OCI-LY1 (cell line): ENCODE data around the gene SLC30A3.

ENCODE experiments used
- H2AFZ ChIP-seq: fragments of 200-600 bp; sonication (generic), shearing (Covaris generic); 2 replicates; pipeline ENCODE4 v1.6.0; 2014; ENCODE audit warnings: antibody characterized with exemption, mild to moderate bottlenecking, low read length
- H3F3A ChIP-seq: fragments of 200-600 bp; sonication (generic), shearing (Covaris generic); 2 replicates; pipeline ENCODE4 v1.6.0; 2014; ENCODE audit warnings: mild to moderate bottlenecking, antibody characterized with exemption, low read length, moderate library complexity; ENCODE audit not compliant: insufficient read depth
- H3K27ac ChIP-seq: fragments of 200-600 bp; sonication (generic); 2 replicates; pipeline ENCODE4 v1.5.1; 2014; ENCODE audit warnings: low read length, mixed run types, mild to moderate bottlenecking, low read depth; ENCODE audit not compliant: poor library complexity, severe bottlenecking
- H3K27me3 ChIP-seq: fragments of 200-600 bp; sonication (generic); 2 replicates; pipeline ENCODE4 v1.6.0; 2014; ENCODE audit warnings: antibody characterized with exemption, mild to moderate bottlenecking, low read length, moderate library complexity; ENCODE audit not compliant: insufficient read depth
- H3K36me3 ChIP-seq: fragments of 200-600 bp; sonication (generic); 2 replicates; pipeline ENCODE4 v1.6.1; 2014; ENCODE audit warnings: mild to moderate bottlenecking, antibody characterized with exemption, low read length, moderate library complexity, mixed read lengths; ENCODE audit not compliant: insufficient read depth
- H3K4me1 ChIP-seq: fragments of 200-600 bp; sonication (generic); 2 replicates; pipeline ENCODE4 v1.5.1; 2014; ENCODE audit warnings: mild to moderate bottlenecking, low read length, moderate library complexity; ENCODE audit not compliant: insufficient read depth, severe bottlenecking
- H3K4me2 ChIP-seq: fragments of 200-600 bp; sonication (generic), shearing (Covaris generic); 2 replicates; pipeline ENCODE4 v1.6.1; 2014; ENCODE audit warnings: low read length
- H3K4me3 ChIP-seq: fragments of 200-600 bp; sonication (generic); 2 replicates; pipeline ENCODE4 v1.5.1; 2014; ENCODE audit warnings: low read length, low read depth, mild to moderate bottlenecking, mixed read lengths; ENCODE audit not compliant: poor library complexity, severe bottlenecking
- H3K79me2 ChIP-seq: fragments of 200-600 bp; shearing (Covaris generic); 2 replicates; pipeline ENCODE4 v1.6.1; 2016; ENCODE audit warnings: mixed run types, low read length, mixed read lengths; ENCODE audit not compliant: insufficient read depth
- H3K9ac ChIP-seq: fragments of 200-600 bp; sonication (generic), shearing (Covaris generic); 2 replicates; pipeline ENCODE4 v1.6.1; 2014; ENCODE audit warnings: mild to moderate bottlenecking, low read length, mixed read lengths
- H3K9me2 ChIP-seq: fragments of 200-600 bp; sonication (generic), shearing (Covaris generic); 2 replicates; pipeline ENCODE4 v1.6.1; 2014; ENCODE audit warnings: low read depth, mild to moderate bottlenecking, low read length, mixed read lengths
- H3K9me3 ChIP-seq: fragments of 200-600 bp; shearing (Covaris generic); 2 replicates; pipeline ENCODE4 v1.6.1; 2014; ENCODE audit warnings: low read length, mixed read lengths
- H4K20me1 ChIP-seq: fragments of 200-600 bp; sonication (generic), shearing (Covaris generic); 2 replicates; pipeline ENCODE4 v1.6.0; 2016; ENCODE audit warnings: mild to moderate bottlenecking, low read length; ENCODE audit not compliant: insufficient read depth
- EZH2 ChIP-seq: fragments of 200-600 bp; sonication (generic), shearing (Covaris generic); IDR thresholded peaks from 2 replicates; pipeline ENCODE4 v1.8.0; 2017; ENCODE audit warnings: borderline replicate concordance, mixed run types, mild to moderate bottlenecking, antibody characterized with exemption, low read length, moderate library complexity, mixed read lengths
- TF ChIP-seq, protein P1 (sequence below): fragments of 200-600 bp; sonication (generic), shearing (Covaris generic); IDR thresholded peaks from 2 replicates; pipeline ENCODE4 v1.5.1; 2017; ENCODE audit warnings: mild to moderate bottlenecking, antibody characterized with exemption, low read length, moderate library complexity, mixed read lengths

SLC30A3 gene

DNA sequence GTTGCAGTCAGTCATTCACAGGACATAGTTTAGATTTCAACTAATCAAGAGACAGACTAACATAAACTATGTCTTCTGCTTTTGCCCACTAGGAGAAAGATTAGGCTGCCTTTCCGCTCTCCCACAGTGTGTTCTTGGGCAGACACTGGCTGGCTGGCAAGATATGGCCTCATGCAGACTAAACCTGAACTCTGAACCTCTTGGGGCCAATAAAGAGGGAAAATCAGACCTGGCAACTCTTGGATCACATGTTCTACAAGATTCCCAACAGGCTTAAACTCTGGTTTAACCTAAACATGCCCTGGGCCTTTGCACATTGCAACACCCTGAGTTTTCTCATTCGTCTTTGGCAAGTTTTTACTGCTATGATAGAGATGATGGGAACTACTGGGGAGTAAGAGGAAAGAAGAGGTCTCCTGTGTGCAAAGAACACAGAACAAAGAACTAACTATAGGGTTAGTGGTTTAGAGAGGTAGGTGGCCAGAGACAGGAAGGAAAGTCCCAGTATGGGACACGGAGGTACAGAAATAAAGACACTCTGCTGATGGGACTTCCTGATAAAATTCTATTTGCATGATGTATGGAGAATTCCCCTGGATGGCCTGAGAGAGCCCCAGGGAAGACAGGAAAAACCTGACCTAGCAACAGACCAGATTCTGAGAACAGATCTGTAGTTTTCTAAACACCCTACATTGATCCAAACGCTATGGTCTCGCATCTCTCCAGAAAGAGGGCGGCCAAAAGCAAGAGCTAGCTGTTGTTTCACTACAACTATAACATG, 53.0 kb downstream of the SLC30A3 start:
- H3K36me3 ChIP-seq: peaks cover 45% of the 10 kb centered on the region; the same call in 1 of the 2 replicates
- H4K20me1 ChIP-seq: no peaks in the 10 kb centered on the region
- peak overlapping the region; percentile 49 for H3K27ac ChIP-seq
- no peak overlapping the region for H3K4me3 ChIP-seq
- H3K9me2 ChIP-seq: no peaks in the 10 kb centered on the region
- H3F3A ChIP-seq: no peaks in the 10 kb centered on the region
- TF ChIP-seq, protein P1, sequence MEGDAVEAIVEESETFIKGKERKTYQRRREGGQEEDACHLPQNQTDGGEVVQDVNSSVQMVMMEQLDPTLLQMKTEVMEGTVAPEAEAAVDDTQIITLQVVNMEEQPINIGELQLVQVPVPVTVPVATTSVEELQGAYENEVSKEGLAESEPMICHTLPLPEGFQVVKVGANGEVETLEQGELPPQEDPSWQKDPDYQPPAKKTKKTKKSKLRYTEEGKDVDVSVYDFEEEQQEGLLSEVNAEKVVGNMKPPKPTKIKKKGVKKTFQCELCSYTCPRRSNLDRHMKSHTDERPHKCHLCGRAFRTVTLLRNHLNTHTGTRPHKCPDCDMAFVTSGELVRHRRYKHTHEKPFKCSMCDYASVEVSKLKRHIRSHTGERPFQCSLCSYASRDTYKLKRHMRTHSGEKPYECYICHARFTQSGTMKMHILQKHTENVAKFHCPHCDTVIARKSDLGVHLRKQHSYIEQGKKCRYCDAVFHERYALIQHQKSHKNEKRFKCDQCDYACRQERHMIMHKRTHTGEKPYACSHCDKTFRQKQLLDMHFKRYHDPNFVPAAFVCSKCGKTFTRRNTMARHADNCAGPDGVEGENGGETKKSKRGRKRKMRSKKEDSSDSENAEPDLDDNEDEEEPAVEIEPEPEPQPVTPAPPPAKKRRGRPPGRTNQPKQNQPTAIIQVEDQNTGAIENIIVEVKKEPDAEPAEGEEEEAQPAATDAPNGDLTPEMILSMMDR: no peak
- no peak for TF ChIP-seq EZH2
- no peaks in the 10 kb centered on the region for H3K9me3 ChIP-seq
- H3K4me2 ChIP-seq: 0 out of 2 replicates have a peak overlapping the region, but pooled peaks have one; percentile 23
- no peaks in the 10 kb centered on the region for H3K79me2 ChIP-seq
- no peaks in the 10 kb centered on the region for H3K27me3 ChIP-seq
- H2AFZ ChIP-seq: no peak overlapping the region
- H3K4me1 ChIP-seq: peaks cover 30% of the 10 kb centered on the region
- H3K9ac ChIP-seq: no peak overlapping the region

DNA sequence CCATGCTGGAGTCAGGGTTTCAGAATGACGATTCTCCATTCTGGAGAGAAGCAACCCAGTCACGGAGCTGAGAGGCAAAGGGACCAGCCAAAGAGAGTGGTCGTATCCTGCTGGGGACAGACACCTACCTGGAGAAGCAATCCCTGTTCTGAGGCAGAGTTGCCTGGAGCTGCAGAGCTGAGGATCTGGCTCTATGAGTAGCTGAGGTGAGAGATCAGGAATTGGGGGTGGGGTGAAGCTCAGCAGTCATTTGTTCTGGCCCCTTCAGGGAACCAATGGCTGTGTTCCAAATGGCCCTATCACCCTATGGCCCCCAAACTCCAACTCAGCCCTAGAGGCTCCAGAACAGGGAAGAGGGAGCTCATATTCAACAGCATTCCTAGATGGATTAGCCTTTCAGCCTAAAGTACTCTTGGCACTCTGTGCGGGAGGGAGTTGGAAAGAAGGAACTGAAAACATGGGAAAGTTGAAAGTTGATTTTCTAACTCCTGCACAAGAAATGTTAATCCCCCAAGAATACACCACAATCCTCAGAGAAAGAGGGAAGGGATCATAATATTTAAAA, 54.3 kb downstream of the SLC30A3 start:
- peaks cover 28% of the 10 kb centered on the region for H3K4me1 ChIP-seq
- H3K36me3 ChIP-seq: peaks cover 57% of the 10 kb centered on the region
- H3K9me2 ChIP-seq: no peaks in the 10 kb centered on the region
- no peaks in the 10 kb centered on the region for H4K20me1 ChIP-seq
- TF ChIP-seq, protein P1: no peak
- no peak for TF ChIP-seq EZH2
- no peak overlapping the region for H3K27ac ChIP-seq
- no peak overlapping the region for H3K4me2 ChIP-seq
- H3F3A ChIP-seq: no peaks in the 10 kb centered on the region
- H3K79me2 ChIP-seq: no peaks in the 10 kb centered on the region
- no peaks in the 10 kb centered on the region for H3K9me3 ChIP-seq
- no peak overlapping the region for H3K9ac ChIP-seq
- no peaks in the 10 kb centered on the region for H3K27me3 ChIP-seq
- H2AFZ ChIP-seq: no peak overlapping the region
- no peak overlapping the region for H3K4me3 ChIP-seq

DNA sequence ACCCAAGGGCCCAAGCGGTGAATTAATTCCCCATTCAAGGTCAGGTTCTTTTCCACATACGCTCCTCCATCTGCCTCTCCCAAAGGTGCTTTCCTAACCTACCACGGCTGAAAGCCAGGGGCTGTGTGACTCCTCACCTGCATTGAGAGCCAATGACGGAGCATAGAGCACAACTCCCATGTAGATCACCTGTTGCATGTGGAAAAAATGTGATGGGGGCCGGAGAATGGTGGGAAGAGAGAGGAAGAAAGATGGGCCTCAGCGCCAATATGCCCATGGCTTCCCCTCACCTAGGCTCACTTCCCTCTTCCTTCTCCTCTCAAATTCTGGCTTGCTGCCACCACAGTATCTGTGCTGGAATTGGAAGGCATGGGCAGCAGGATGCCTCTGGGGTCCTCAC, 56.5 kb downstream of the SLC30A3 start:
- peaks cover 76% of the 10 kb centered on the region for H3K36me3 ChIP-seq
- TF ChIP-seq, protein P1: no peak
- TF ChIP-seq EZH2: no peak
- H4K20me1 ChIP-seq: no peaks in the 10 kb centered on the region

More for the DNA sequence above, 56.5 kb downstream of the SLC30A3 start:
- Histone ChIP-seq H3K9me2 (no peaks in the 10 kb centered on the region), H3K9me3 (no peaks in the 10 kb centered on the region), H3K27ac (no peak overlapping the region), H3K4me3 (no peak overlapping the region), H3K9ac (no peak overlapping the region), H3F3A (no peaks in the 10 kb centered on the region), H3K27me3 (no peaks in the 10 kb centered on the region), H3K79me2 (no peaks in the 10 kb centered on the region), H3K4me1 (peaks cover 19% of the 10 kb centered on the region), H3K4me2 (no peak overlapping the region), H2AFZ (no peak overlapping the region)
